Stromal cell of bone marrow (primary cell): Measurements from ENCODE around the gene MGAT2.
"Not testable (repeated sequence)": the region's sequence is repeated elsewhere in the genome, so short reads cannot be mapped to it uniquely, and the experiment has no call there.

Source experiments
- DNase-seq: peaks from one replicate; pipeline ENCODE4 v3.0.0-alpha.2; 2012; ENCODE audit warnings: low read depth

The MGAT2 gene

DNA sequence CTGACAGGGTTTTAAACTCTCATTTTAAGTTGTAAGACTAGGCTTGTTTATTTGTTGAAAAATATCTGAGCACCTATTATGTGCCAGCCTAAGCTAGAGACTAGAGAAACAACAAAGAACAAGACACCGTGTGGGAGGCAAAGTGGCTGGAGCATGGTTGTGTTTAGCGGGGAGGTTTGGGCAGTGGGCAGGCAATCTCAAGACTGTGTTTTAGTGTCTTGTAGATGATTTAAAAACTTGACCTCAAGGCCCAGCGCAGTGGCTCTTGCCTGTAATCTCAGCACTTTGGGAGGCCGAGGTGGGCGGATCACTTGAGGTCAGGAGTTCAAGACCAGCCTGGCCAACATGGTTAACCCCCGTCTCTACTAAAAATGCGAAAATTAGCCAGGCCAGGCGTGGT lies 7.9 kb upstream of the MGAT2 start:
- DNase-seq, result no peak

DNA sequence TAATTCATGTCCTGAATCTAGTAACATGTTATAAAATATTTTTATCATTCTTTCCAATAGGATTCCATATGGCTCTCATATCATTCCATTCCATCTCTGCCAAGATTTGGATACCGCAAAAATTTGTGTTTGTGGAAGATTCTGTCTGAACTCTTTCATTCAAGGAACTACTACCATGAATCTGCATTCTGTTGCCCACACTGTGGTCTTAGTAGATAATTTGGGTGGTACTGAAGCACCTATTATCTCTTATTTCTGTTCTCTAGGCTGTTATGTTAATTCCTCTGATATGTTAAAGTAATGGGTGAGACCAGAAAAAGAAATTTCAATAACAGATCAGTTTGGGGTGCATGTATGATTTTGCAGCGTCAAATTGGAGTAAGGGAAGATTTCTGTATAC lies 6.4 kb upstream of the MGAT2 start:
- no peak for DNase-seq

DNA sequence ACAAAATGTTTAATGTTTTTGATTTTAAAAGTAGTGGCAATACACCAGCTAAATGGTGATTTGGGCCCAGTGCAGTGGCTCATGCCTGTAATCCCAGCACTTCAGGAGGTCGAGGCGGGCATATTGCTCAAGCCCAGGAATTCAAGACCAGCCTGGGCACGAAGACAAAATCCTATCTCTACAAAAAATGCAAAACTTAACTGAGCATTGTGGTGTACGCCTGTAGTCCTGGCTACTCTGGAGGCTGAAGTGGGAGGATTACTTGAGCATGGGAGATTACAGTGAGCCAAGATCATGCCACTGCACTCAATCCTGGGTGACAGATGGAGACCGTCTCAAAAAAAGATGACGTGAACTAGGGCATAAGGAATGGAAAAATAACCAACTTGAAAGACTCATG lies 4.8 kb upstream of the MGAT2 start:
- DNase-seq, result no peak

DNA sequence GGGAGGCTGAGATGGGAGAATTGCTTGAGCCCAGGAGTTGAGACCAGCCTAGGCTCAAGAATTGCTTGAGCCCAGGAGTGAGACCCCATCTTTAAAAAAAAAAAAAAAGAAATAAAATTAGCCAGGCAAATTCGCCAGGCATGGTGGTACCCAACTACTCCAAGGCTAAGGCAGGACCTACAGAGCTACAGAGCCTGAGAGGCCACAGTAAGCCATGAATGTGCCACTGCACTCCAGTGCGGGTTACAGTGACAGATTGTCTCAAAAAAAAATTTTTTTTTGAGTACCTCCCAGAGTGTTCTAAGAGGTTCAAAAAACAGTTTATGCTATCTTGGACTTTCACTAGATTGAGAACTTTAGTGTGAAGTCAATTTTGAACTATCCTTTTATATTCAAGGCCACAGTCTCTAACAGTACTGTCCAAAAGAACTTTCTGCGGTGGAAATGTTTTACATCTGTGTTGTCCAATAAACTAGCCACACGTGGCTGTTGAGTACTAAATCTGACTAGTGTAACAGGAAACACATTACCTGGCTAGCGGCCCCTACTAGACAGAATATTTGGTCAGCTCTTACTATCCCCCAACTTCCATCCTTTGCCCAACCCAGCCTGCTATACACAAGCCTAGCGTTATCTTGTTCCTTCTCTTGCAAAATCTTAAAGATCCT lies 2.6 kb upstream of the MGAT2 start:
- DNase-seq, result no peak

DNA sequence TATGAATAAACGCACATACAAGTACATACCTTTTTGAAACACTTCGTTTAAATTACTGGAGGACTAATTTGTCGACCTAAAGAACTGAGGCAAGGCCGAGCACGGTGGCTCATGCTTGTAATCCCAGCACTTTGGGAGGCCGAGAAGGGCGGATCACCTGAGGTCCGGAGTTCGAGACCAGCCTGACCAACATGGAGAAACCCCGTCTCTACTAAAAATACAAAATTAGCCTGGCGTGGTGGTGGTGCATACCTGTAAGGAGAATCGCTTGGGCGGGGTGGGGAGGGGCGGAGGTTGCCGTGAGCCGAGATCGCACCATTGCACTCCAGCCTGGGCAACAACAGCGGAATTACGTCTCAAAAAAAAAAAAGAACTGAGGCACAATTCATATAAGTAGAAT lies 1.3 kb upstream of the MGAT2 start:
- not testable (repeated sequence) for DNase-seq

DNA sequence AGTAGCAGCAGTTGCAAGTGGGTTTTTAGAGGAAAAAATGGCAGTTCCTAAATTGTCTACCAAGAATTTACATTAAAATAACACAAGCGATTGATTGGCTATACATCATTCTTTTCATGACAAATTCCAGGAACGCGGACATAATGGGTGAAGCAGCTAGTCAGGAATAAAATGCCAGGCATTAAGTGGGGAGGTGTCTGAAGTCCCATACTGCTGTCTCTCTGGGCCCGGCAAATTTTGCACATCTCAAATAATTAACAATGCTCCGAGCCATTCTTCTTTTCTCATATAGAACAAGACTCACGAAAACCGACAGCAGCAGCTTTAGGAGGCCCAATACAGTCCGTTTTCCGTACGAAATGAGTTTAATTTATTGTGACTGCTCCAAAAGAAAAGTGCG lies 869 bp upstream of the MGAT2 start:
- no peak for DNase-seq

DNA sequence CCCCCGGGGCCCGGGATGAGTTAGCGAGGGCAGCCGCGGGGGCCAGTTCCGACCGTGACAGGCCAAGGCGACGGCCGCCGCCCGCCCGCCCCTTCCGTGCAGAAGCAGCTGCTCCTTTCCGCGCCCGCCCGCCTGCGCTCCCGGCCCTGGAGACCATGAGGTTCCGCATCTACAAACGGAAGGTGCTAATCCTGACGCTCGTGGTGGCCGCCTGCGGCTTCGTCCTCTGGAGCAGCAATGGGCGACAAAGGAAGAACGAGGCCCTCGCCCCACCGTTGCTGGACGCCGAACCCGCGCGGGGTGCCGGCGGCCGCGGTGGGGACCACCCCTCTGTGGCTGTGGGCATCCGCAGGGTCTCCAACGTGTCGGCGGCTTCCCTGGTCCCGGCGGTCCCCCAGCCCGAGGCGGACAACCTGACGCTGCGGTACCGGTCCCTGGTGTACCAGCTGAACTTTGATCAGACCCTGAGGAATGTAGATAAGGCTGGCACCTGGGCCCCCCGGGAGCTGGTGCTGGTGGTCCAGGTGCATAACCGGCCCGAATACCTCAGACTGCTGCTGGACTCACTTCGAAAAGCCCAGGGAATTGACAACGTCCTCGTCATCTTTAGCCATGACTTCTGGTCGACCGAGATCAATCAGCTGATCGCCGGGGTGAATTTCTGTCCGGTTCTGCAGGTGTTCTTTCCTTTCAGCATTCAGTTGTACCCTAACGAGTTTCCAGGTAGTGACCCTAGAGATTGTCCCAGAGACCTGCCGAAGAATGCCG lies 699 bp downstream of the MGAT2 start:
- DNase-seq, result no peak

DNA sequence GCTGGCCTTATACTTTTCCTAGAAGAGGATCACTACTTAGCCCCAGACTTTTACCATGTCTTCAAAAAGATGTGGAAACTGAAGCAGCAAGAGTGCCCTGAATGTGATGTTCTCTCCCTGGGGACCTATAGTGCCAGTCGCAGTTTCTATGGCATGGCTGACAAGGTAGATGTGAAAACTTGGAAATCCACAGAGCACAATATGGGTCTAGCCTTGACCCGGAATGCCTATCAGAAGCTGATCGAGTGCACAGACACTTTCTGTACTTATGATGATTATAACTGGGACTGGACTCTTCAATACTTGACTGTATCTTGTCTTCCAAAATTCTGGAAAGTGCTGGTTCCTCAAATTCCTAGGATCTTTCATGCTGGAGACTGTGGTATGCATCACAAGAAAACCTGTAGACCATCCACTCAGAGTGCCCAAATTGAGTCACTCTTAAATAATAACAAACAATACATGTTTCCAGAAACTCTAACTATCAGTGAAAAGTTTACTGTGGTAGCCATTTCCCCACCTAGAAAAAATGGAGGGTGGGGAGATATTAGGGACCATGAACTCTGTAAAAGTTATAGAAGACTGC lies 1.5 kb downstream of the MGAT2 start:
- no peak for DNase-seq

DNA sequence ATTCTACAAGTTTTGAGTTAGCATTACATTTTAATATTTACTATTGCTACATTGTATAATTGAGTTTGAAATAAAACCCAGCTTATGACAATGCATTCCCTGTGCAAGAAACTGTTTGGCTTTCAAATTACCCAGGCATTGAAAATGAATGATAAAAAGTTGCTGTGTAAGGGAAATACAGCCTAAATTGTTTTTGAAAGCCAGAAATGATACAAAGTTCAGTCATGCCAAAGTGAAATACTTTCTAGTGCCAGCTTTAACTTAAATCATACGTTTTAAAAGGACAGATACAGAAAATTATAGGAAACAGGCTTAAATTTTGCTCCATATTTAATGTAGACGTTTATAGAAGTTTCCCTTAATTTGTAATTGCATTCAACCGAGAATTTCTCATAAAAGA lies 2.8 kb downstream of the MGAT2 start:
- no peak for DNase-seq

DNA sequence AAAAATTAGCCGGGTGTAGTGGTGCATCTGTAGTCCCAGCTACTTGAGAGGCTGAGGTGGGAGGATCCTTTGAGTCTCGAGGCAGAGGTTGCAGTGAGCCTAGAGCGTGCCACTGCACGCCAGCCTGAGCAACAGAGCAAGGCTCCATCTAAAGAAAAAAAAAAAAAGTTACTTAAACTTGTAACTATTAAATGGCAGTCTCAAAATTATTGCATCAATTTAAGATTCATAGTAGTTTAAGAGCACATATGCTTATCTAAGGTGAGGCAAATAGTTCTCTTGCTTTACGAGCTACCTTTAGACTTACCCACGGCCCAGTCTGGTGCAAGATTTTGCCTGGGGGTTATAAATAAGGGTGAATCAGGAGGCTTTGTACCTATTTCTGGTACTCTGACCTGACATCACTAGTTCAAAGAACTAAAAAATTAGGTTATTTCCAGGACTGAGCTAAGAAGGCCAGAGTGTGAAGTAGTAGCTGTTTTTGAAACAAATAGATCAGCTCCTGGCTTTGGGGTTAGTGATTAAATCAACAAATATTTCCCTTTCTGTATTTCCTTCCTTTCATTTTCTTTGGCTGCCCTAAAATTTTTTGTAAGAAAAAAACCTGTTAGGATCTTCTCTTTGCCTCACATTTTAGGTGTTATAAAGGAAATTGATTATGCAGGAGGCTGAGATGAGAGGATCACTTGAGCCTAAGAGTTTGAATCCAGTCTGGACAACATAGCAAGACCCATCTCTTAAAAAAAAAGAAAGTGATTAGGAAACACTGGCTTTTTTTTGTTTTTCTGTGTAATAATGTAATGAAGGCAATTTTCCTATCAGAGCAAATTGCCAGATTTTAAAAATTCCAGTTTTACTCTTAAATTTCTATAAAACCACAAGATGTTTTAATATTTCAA lies 3.6 kb downstream of the MGAT2 start:
- DNase-seq, result no peak

DNA sequence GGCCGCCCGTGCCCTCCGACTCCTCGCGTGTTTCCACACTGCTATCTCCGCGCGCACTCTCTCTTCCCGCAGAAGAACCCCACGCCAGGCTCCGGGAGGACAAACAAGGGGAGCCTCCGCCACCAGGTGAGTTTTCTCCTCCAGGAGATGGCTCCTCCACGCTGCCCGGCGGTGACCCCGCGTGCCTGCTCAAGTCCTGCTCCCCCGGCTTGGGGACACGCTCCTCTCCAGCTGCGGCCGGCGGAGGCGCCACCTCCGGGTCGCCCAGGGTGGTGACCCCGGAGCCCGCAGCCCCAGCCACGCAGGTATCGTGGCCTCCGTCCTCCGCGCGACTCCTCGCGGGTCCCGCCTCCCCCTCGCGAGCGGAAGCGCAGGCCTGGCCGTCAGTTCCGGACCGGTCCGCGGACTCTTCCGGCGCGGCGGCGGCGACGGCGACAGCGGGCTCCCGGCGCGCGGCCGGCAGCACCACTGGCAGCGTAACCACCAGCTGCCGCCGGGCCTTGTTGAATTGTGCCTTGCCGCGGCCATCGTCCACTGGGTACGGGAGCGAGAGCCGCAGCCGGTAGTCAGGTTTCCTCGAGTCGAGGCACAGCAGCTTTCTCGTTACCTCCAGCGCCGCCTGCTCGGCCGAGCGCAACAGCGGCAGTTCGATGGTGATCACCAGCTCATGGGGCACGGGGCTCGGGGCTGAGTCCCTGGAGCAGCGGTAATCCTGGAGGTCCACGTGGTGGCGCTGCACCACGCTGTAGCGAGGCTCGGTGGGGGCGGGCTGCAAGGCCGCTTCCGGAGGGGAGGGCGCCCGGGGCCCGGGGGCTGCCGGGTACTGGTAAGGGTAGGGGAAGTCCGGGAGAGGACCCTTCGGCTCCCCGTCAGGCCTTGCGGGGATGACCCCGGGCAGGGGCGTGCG lies 13.3 kb downstream of the MGAT2 start:
- peak; percentile 88 for DNase-seq

DNA sequence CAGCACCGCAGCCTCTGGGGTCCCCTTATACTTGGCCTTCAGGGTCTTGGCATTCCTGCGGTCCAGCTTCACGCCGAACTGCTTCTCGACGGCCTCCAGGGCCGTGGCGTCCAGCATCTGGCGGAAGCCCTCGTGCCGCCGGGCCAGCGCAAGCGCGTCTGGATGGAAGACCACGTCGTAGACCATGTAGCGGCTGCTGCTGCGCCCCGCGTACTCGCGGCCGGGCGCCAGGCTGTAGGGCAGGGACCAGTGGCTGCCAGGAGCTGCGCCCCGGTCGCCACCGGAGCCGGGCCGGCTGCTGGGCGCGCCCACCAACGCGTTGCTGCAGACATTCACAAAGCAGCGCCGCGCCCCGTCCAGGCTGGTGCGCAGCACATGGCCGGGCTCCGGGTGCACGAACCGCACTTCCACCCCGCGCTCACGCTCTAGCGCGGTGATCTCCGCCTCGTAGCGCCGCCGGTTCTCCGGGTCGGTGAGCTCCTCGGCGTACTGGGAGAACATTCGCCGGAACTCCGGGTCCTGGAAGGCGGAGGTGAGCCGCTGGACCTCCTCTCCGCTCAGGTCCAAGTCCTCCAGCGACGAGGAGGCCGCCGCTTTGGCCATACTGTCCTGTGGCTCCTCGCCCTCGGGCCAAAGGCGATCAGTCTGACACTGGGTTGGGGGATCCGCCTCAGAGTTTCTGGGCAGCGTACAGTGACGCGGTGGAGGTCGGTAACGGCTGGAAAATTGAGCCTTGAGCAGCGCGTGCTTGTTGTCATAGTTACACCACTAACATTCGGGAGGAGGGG lies 14.1 kb downstream of the MGAT2 start, which contains the start of gene DNAAF2:
Gene DNAAF2, minus strand, starts transcription at position 698 of the 788 bp plus-strand sequence. Its CDS starts 95 bp downstream, at position 603.
- DNase-seq, result peak; percentile 69

DNA sequence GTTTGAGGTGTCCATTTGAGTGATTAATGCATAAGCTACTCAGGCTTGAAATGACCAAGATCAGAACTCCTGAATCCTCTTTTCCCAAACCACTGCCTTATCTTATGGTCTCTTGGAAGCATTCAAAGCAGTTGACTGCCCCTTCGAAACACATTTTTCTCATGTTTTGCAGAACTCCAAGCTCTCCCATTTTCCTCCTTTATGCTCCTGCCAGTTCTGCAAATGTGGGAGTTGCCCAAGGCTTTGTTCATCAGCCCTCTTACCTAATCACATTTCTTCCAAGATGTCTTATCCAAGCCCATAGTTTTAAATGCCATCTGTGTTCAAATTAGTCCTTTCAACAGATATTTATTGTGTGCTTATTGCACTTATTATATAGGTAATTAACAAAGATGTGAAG lies 16.3 kb downstream of the MGAT2 start:
- DNase-seq, result no peak

DNA sequence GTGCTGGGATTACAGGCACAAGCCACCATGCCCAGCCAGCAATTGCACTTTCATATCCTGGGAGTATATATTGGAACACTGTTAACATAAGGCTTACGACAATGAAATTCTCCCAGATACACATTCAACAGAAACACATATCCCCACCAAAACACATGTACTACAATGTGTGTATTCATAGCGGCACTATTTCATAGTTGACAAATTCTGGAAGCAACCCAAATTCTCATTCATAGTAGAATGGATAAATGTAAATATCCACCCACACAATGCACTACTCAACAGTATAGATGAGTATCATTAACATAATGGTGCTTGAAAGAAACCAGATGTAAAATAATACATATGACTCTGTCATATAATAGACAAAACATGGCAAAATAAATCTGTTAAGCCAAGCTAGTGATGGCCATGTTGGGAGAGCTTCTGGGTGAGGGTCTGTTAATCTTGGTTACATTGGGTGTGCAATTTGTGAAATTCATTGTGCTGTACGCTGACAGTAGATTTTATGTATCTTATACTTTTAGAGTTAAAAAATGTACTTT lies 17.0 kb downstream of the MGAT2 start:
- no peak for DNase-seq

DNA sequence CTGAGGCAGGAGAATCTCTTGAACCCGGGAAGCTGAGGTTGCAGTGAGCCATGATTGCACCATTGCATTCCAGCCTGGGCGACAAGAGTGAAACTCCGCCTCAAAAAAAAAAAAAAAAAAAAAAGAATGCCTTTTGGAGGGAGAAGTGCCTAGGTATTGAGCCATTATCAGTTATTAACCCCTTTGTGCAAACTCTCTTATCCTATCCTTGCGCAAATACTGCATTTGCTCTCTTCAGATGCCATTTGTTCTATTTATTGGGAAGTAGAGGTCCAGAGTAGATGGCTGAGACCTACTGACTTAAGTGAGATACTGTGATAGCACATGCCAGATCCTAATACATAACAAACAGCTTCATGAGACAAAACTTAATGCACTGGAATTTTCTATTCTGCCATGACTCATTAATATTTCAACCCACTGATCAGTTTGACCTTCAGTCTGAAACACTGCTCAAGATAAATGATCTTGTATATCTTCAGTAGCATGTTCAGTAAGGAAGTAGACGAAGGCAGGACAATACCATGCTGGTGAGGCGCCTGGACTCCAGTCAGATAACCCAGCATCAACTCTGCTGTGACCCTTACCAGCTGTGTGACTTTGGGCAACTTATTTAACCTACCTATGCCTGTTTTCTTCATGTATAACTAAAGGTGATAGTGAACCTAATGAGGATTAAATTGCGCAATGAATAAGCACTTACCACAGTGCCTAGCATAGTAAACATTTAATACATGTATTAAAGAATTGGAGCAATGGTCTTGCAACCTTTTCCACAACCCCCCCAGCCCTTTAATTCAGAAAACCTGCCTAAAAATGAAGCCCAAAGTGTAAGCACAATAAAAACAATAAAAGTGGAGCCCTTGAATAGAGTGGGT lies 20.2 kb downstream of the MGAT2 start:
- no peak for DNase-seq

DNA sequence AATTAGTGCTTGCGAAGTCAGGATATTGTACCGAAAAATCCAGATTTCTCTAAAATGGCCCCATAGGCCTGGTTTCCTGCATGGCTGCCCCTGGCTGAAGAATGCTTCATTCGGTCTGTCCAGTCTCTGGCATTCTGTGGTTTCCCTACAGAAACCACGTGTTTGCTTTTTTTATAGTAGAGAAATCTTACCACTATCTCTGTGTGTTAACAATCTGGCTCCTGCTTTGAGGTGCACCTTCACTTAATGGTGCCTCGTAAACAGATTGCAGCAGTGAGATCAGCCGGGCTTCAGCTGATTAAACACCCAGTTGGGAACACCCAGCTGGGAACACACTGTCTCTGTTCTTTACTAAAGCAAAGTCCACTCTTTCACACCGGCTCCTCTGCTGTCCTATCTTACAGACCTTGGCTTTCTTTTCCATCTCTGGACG lies 21.1 kb downstream of the MGAT2 start:
- DNase-seq, result no peak

DNA sequence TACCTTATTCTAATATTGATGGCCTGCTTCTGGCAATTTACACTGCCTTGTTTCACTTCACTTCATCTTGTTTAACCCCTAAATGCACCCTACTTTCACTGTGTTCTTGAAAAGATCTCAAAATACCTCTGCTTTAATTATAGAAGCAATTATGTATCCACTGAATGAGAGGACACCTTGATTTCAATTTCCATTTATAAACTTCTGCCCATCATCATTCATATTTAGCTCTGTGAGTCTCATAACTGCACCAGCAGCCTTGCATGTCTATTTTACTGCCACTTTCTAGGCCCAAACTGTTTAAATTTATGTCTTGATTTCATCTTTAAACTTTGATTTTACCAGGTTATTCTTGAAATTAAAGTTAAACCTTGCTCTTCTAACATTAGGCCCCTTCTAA lies 21.6 kb downstream of the MGAT2 start:
- no peak for DNase-seq

DNA sequence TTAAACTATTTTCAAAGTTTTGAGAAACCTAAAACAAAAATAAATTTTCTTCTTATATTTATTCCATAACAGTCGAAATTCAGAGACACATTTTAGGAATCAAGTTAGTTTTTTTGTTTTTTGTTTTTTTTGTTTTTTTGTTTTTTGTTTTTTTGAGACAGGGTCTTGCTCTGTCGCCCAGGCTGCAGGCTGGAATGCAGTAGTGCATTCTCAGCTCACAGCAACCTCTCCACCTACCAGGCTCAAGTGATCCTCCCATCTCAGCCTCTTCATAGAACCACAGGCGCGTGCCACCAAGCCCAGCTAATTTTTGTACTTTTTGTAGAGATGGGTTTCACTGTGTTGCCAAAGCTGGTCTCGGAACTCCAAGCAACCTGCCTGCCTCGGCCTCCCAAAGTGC lies 32.9 kb downstream of the MGAT2 start:
- no peak for DNase-seq

DNA sequence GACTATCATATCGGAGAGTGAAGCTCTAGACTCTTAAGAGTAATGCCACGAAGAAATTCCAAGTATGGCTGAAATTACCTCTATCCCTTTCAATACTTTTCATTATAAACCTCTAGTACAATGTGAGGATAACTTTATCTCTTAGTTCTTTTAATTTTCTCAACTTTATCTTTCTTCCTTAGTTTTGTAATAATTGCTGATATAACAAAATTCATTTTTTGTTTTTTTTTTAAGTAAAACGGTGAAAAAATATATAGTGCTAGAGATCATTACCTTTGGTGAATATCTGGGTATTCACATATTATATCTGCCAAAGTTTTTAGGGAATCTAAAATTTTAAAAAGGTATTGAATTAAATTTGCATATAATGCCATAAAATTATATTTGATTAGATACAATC lies 33.9 kb downstream of the MGAT2 start:
- no peak for DNase-seq
